GM12878 (cell line): Measurements from ENCODE around the gene PPDPF. TPM values are rescaled to one million over a fixed set of nuclear protein-coding genes. Genes with fewer than 3 reads are reported as not detected.

Experiments
- ATAC-seq: fragments of 200-7000 bp; cut with Tn5 transposase; 3 replicates; pipeline ENCODE4 v1.9.1; 2020; ENCODE audit warnings: mild to moderate bottlenecking, moderate library complexity
- BruUV-seq: library from RNA; stranded (reverse); fragments of 400-500 nt; replicated peaks from 2 replicates; lab custom pipeline; 2021; lab: Mats Ljungman, UMichigan
- CTCF ChIA-PET: fragments of 300-600 bp; sonication (Branson Sonifier 250); formaldehyde crosslinking; extraction: SDS; loops from one replicate; lab custom pipeline; 2021; ENCODE audit warnings: inconsistent platforms; lab: Yijun Ruan, JAX
- POLR2A ChIA-PET: fragments of 350-600 bp; formaldehyde crosslinking; extraction: SDS; loops from one replicate; lab custom pipeline; 2021; ENCODE audit warnings: inconsistent platforms; lab: Charles Lee
- RAD21 ChIA-PET: fragments of 300-600 bp; sonication (Branson Sonifier 250); formaldehyde crosslinking; loops from one replicate; lab custom pipeline; 2023; ENCODE audit warnings: antibody characterized with exemption; ENCODE audit not compliant: unreplicated experiment; lab: Charles Lee
- SMC1A ChIA-PET: fragments of 300-600 bp; sonication (Branson Sonifier 250); formaldehyde crosslinking; loops from one replicate; lab custom pipeline; 2023; ENCODE audit not compliant: unreplicated experiment, uncharacterized antibody; lab: Charles Lee
- DNase-seq: peaks from one replicate; pipeline ENCODE4 v3.0.0-alpha.2; 2011; ENCODE audit warnings: low read depth, low spot score
- FAIRE-seq: peaks from 3 replicates; lab custom pipeline; 2011; peaks lifted over from hg19 to GRCh38; lab: Jason Lieb, UNC
- H2AFZ ChIP-seq: 2 replicates; pipeline ENCODE4 v1.6.0; 2011; ENCODE audit warnings: low read depth, low read length, control low read depth; ENCODE audit not compliant: control insufficient read depth
- H3K27ac ChIP-seq: 2 replicates; pipeline ENCODE4 v1.5.1; 2011; ENCODE audit warnings: control low read depth; ENCODE audit not compliant: control insufficient read depth, insufficient read depth
- H3K27me3 ChIP-seq, 2 experiments: replicated peaks in 1 of 2; 2 replicates each; pipeline versions ENCODE4 v1.6.0 to v1.6.1; 2011; ENCODE audit warnings: low read length in 1 of 2; ENCODE audit not compliant: control insufficient read depth in 2 of 2, insufficient read depth in 2 of 2
- H3K36me3 ChIP-seq, 2 experiments: 2 replicates each; pipeline ENCODE4 v1.5.1; 2011; ENCODE audit warnings: low read length in 1 of 2; ENCODE audit not compliant: control insufficient read depth in 2 of 2, insufficient read depth in 2 of 2
- H3K4me1 ChIP-seq: 2 replicates; pipeline ENCODE4 v1.6.1; 2011; ENCODE audit warnings: mild to moderate bottlenecking, low read length, moderate library complexity, mixed read lengths; ENCODE audit not compliant: control insufficient read depth, insufficient read depth
- H3K4me2 ChIP-seq: 2 replicates; pipeline ENCODE4 v1.6.0; 2011; ENCODE audit warnings: control low read depth; ENCODE audit not compliant: control insufficient read depth, insufficient read depth
- H3K4me3 ChIP-seq: fragments of 200-600 bp; sonication (generic); 2 replicates; pipeline ENCODE4 v1.5.1; 2016
- H3K79me2 ChIP-seq: 2 replicates; pipeline ENCODE4 v1.6.0; 2011; ENCODE audit warnings: low read length; ENCODE audit not compliant: control insufficient read depth, insufficient read depth
- H3K9ac ChIP-seq: 2 replicates; pipeline ENCODE4 v1.8.0; 2011; ENCODE audit warnings: low read length, control low read depth, mixed read lengths; ENCODE audit not compliant: control insufficient read depth, insufficient read depth
- H3K9me3 ChIP-seq: replicated peaks from 3 replicates; pipeline ENCODE4 v1.5.1; 2011; ENCODE audit warnings: mild to moderate bottlenecking, low read length; ENCODE audit not compliant: control insufficient read depth, insufficient read depth
- H4K20me1 ChIP-seq: 2 replicates; pipeline ENCODE4 v1.6.0; 2011; ENCODE audit not compliant: control insufficient read depth, insufficient read depth
- BCL3 ChIP-seq: IDR thresholded peaks from 2 replicates; pipeline ENCODE4 v1.6.1; 2011; ENCODE audit warnings: borderline replicate concordance, low read depth, mild to moderate bottlenecking, moderate library complexity, low read length; ENCODE audit not compliant: insufficient read depth, poor library complexity, severe bottlenecking
- BHLHE40 ChIP-seq, 2 experiments: fragments of 450-650 bp in 1 of 2; IDR thresholded peaks; 2 replicates each; pipeline ENCODE4 v1.6.1; 2011 to 2017; ENCODE audit warnings: low read depth in 2 of 2, borderline replicate concordance in 1 of 2, improper control_type of control experiment in 1 of 2, low read length in 1 of 2, mild to moderate bottlenecking in 1 of 2
- CUX1 ChIP-seq: IDR thresholded peaks from 2 replicates; pipeline ENCODE4 v1.6.1; 2012; ENCODE audit warnings: improper control_type of control experiment, low read depth, low read length; ENCODE audit not compliant: insufficient replicate concordance
- TAF1 ChIP-seq: IDR thresholded peaks from 2 replicates; pipeline ENCODE4 v1.6.1; 2011; ENCODE audit warnings: mild to moderate bottlenecking, low read depth, low read length, borderline replicate concordance
- WGBS: methylation state at CpG from one replicate; pipeline ENCODE4 v1.1.6; 2016; ENCODE audit warnings: low lambda C conversion rate; ENCODE audit not compliant: insufficient replicate concordance, insufficient coverage; ENCODE audit errors: missing lambda C conversion rate; 5-methylcytosine and 5-hydroxymethylcytosine counted together
- in situ Hi-C: fragments of 300-500 bp; cut with MboI; formaldehyde crosslinking; loops from 9 replicates; pipeline ENCODE4 v1.14.3; 2018; ENCODE audit warnings: mixed read lengths
- intact Hi-C: fragments of 100-400 bp; cut with micrococcal nuclease; formaldehyde crosslinking; loops from one replicate; pipeline ENCODE4 v1.14.2; 2022; ENCODE audit not compliant: unreplicated experiment
- polyA plus RNA-seq, 11 experiments: library from polyadenylated mRNA; depleted of rRNA in 4 of 11; unstranded in 6 of 11; stranded (reverse) in 5 of 11; fragments of >200 nt; fragmentation: Nextera tagmentation in 4 of 11; fragmentation: Illumina TruSeq in 1 of 11; extraction: Ambion mirVana in 4 of 11; extraction: Trizol in 1 of 11; gene quantifications; 1 replicate in 1 of 11; 2 replicates in 10 of 11; pipeline versions ENCODE4 v1.2.1 to v1.2.3, GENCODE V29; 2011 to 2016; ENCODE audit warnings: inconsistent platforms in 2 of 11, missing spikeins in 2 of 11, low read depth in 1 of 11
- total RNA-seq, 4 experiments: library from RNA; depleted of rRNA in 3 of 4; stranded (reverse); fragments of >200 nt in 3 of 4; fragmentation: Illumina TruSeq in 1 of 4; extraction: Trizol in 1 of 4; gene quantifications; 2 replicates each; pipeline versions ENCODE4 v1.2.1 to v1.2.3, GENCODE V29; 2013 to 2021

PPDPF gene
- total and polyA plus RNA-seq, 10 of the 15 experiments (the other 5 are each of a cell fraction or from before 2014, with no cell fraction given), result 0.32 to 154 (median 22.8) TPM

DNA sequence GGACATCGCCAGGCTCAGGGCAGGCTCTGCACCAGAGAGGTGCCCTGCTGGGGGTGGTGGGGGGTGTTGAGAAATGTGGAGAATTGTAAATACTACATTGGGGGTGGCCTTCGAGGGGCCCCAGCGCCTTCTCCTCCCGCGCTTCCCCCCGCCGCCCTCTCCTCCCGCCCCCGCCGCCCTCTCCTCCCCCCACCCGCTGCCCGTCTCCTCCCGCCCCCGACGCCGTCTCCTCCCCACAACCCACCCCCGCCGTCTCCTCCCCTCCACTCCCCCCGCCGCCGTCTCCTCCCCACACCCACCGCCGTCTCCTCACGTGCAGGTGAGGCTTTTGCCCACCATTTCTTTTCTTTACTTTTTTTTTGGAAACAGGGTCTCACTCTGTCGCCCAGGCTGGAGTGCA, 28.5 kb downstream of the PPDPF start:
- Histone ChIP-seq H3K79me2 (no peaks in the 10 kb centered on the region), H3K27me3 (no peaks in the 10 kb centered on the region; a peak in 1 of 4 replicates), H3K36me3 (no peaks in the 10 kb centered on the region), H3K9ac (no peak overlapping the region), H3K27ac (no peak overlapping the region), H4K20me1 (no peaks in the 10 kb centered on the region), H2AFZ (no peak overlapping the region), H3K4me2 (no peak overlapping the region), H3K4me1 (peaks cover 12% of the 10 kb centered on the region), H3K9me3 (no peaks in the 10 kb centered on the region), H3K4me3 (no peak overlapping the region)
- no peak for ATAC-seq
- ChIA-PET POLR2A (interaction anchor here (0.7 kb wide), 1 partner anchor 25 kb away, joined by 3 read pairs; the partner anchor contains the start of gene HELZ2), CTCF (no interaction called here), RAD21 (interaction anchor here (2.1 kb wide), 1 partner anchor 12 kb away, joined by 6 read pairs; the partner anchor contains the start of gene PTK6), SMC1A (interaction anchor here (1.5 kb wide), 1 partner anchor 14 kb away, joined by 3 read pairs; no protein-coding TSS in a partner anchor)
- TF ChIP-seq CUX1, result no peak
- TF ChIP-seq BHLHE40 (IDR thresholded peaks at IDR 0.05; ENCODE audit: borderline replicate concordance in 1 of 2, low read depth in 2 of 2, low read length in 1 of 2), result peak in 1 of 2 experiments; percentile 27; a peak in 1 of 4 replicates
- no peak for TF ChIP-seq BCL3
- no peak for TF ChIP-seq TAF1
- intact Hi-C loops, result no loop called here
- no TSS peak for BruUV-seq
- WGBS, result 23% methylated on average over 2 of the region's 25 CpGs
- DNase-seq, result no peak
- in situ Hi-C loops, result no loop called here
- FAIRE-seq, result no peak
